NCI-H748 (cell line): ENCODE data around the gene GCG.

ENCODE experiments used
- DNase-seq: peaks from one replicate; lab custom pipeline; 2025; ENCODE audit not compliant: unreplicated experiment; lab: John Stamatoyannopoulos, UW

The GCG gene

DNA sequence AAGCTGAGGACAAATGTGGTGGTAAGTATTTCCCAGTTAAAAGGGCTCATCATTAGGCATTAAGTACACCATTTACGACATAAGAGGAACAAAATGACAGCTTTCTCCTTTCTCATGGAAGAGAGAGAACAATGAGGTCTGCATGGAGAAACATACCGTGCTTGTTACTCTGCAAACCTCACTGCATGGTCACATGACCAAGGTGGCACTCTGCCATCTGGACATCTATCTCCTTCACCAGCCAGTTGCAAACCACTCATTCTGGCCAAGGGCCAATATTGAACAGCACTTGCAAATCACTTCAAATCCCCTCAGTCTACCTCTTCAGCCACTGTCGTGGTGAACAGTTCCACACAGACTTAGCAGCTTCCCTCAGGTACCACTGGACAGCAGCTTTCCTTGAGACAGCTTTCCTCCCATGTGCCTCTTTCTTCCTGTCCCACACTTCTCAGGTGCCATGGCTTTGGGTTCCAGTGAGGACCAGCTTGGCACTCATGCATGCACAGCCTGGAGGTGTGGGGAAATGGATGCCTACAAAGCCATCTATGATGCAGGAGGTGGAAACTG is 48.5 kb downstream of the GCG start:
- peak; percentile 91 for DNase-seq

DNA sequence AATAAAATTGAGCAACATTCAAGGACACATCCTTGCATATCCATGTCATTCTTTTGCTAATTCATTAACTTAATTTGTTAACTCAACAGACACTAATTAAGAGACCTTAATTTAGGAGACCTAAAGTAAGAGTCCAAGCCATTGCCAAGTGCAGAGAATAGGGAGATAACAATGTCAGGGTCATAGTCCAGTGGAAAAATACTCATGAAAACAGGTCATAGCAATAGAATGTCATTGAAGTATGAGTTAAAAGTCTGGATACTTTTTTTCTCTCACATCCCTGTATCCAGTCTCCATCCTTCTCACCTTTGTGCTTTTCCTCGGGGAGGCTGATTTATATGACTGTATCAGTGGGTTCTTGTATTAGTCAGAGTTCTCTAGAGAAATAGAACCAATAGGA is 51.5 kb downstream of the GCG start:
- no peak for DNase-seq

DNA sequence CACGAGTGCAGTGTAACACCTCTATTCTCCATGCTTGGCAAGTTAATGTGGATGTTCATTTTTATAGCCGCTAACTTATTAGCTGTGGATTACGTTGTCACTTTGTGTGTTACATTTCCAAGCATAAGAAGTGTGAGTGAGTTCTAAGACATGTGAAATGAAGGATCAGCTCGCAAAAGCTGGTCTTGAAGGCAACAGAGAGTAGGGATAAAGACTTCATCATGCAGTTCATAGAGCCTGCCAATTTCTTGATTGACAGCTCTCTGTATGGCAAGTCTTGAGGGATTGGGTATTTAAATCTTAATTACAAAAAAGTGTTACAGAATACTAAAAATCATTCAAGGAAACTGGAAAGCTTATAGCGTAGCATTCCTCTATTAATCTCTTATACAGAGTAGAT is 52.2 kb downstream of the GCG start:
- DNase-seq = no peak
